Transverse colon (tissue), 4 donors: ENCODE results near the gene CLEC4F.

Source experiments
- EP300 ChIP-seq: sonication (generic); formaldehyde crosslinking; IDR thresholded peaks from one replicate; pipeline ENCODE4 v1.6.1; 2017; ENCODE audit warnings: antibody characterized with exemption, low read depth
- POLR2A ChIP-seq: fragments of 450-650 bp; IDR thresholded peaks from one replicate; pipeline ENCODE4 v1.6.1; 2016; ENCODE audit warnings: antibody characterized with exemption, mild to moderate bottlenecking, moderate library complexity
- POLR2AphosphoS5 ChIP-seq, 3 donors: sonication (generic); formaldehyde crosslinking; IDR thresholded peaks; one replicate each; pipeline ENCODE4 v1.6.1; 2016; ENCODE audit warnings: antibody characterized with exemption in 3 of 3
- TF ChIP-seq, protein P1 (sequence below), 5 experiments: fragments of 200-600 bp in 3 of 5; fragments of 450-650 bp in 2 of 5; sonication (generic) in 3 of 5; IDR thresholded peaks; 1 replicate in 2 of 5; 2 replicates in 3 of 5; pipeline ENCODE4 v1.5.1; 2016 to 2017; ENCODE audit warnings: antibody characterized with exemption in 5 of 5, inconsistent platforms in 3 of 5, mild to moderate bottlenecking in 2 of 5, moderate library complexity in 1 of 5

DNA sequence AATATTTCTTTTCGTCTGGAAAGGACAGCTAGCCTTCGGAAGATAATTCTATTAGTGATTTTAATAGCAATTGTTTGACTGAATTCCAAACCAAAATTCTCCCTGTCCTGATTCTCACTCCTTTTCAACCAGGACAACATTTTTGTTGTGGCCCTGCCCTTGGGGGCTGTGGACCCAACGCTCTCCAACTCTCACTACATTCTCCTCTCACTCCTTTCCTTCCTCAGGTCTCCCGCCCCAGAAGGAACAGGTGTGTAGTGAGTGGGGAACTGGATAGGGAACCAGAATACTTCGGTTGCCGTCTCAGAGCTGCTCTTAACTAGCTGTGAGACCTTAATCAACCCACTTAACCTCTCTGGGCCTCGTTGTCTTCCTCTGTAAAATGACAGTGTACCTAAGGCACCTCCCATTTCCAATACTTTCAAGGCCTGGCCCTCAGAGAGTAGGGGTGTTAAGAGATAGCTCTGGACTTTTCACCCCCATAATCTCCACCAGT is 51.8 kb downstream of the CLEC4F start:
- TF ChIP-seq, protein P1, sequence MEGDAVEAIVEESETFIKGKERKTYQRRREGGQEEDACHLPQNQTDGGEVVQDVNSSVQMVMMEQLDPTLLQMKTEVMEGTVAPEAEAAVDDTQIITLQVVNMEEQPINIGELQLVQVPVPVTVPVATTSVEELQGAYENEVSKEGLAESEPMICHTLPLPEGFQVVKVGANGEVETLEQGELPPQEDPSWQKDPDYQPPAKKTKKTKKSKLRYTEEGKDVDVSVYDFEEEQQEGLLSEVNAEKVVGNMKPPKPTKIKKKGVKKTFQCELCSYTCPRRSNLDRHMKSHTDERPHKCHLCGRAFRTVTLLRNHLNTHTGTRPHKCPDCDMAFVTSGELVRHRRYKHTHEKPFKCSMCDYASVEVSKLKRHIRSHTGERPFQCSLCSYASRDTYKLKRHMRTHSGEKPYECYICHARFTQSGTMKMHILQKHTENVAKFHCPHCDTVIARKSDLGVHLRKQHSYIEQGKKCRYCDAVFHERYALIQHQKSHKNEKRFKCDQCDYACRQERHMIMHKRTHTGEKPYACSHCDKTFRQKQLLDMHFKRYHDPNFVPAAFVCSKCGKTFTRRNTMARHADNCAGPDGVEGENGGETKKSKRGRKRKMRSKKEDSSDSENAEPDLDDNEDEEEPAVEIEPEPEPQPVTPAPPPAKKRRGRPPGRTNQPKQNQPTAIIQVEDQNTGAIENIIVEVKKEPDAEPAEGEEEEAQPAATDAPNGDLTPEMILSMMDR (IDR thresholded peaks at IDR 0.05): no peak
- TF ChIP-seq EP300 (no peak), POLR2A (no peak), POLR2AphosphoS5 (IDR thresholded peaks at IDR 0.05) (no peak)
